Activated CD8-positive, alpha-beta T cell treated with anti-CD3 and anti-CD28 coated beads for 36 hours (primary cell): ENCODE results near the gene CKAP5. TPM values are rescaled to one million over a fixed set of nuclear protein-coding genes. Genes with fewer than 3 reads are reported as not detected.
A peak's percentile ranks its signal among the peaks of the same experiment; 100 is the strongest.

ENCODE experiments used
- ATAC-seq: fragments of 200-7000 bp; cut with Tn5 transposase; one replicate; pipeline ENCODE4 v1.10.0; 2021; ENCODE audit warnings: mild to moderate bottlenecking, moderate library complexity
- CTCF ChIA-PET: fragments of 350-600 bp; sonication (Branson Sonifier 250); formaldehyde crosslinking; loops from one replicate; lab custom pipeline; 2021; ENCODE audit warnings: antibody characterized with exemption; lab: Charles Lee
- POLR2A ChIA-PET: fragments of 350-600 bp; sonication (Branson Sonifier 250); formaldehyde crosslinking; loops from one replicate; lab custom pipeline; 2021; ENCODE audit warnings: antibody characterized with exemption; lab: Charles Lee
- DNase-seq: peaks from one replicate; pipeline ENCODE4 v3.0.0-alpha.2; 2020
- H3K27ac Mint-ChIP-seq: one replicate; pipeline ENCODE4 v1.8.0; 2021; ENCODE audit warnings: mild to moderate bottlenecking, mixed read lengths
- H3K27me3 Mint-ChIP-seq: one replicate; pipeline ENCODE4 v1.8.0; 2021; ENCODE audit warnings: mixed read lengths
- H3K36me3 Mint-ChIP-seq: one replicate; pipeline ENCODE4 v1.8.0; 2021; ENCODE audit warnings: low read depth, mixed read lengths
- H3K4me1 Mint-ChIP-seq: one replicate; pipeline ENCODE4 v1.8.0; 2021; ENCODE audit warnings: low read depth, mixed read lengths
- H3K4me3 Mint-ChIP-seq: one replicate; pipeline ENCODE4 v1.8.0; 2021; ENCODE audit warnings: mild to moderate bottlenecking, moderate library complexity, mixed read lengths
- H3K9me3 Mint-ChIP-seq: one replicate; pipeline ENCODE4 v1.8.0; 2021; ENCODE audit warnings: mixed read lengths
- intact Hi-C: fragments of 100-400 bp; cut with micrococcal nuclease; formaldehyde crosslinking; loops from one replicate; pipeline ENCODE4 v1.10.0; 2022
- total RNA-seq, 2 experiments: library from RNA; stranded (reverse); gene quantifications; one replicate each; pipeline ENCODE4 v1.2.3, GENCODE V29; 2021
- TF ChIP-seq, protein P1 (sequence below): fragments of 200-600 bp; IDR thresholded peaks from one replicate; pipeline ENCODE4 v1.8.0; 2022; ENCODE audit warnings: antibody characterized with exemption, mild to moderate bottlenecking

CKAP5 gene
- total RNA-seq, 2 experiments from 2014 or later, result 137 to 145 TPM

GRCh38 chr11:46701078-46701654 is 144.9 kb downstream of the CKAP5 start:
- ATAC-seq (no peak), DNase-seq (no peak)
- H3K4me1 Mint-ChIP-seq, result peaks cover 42% of the 10 kb centered on the region
- TF ChIP-seq, protein P1, sequence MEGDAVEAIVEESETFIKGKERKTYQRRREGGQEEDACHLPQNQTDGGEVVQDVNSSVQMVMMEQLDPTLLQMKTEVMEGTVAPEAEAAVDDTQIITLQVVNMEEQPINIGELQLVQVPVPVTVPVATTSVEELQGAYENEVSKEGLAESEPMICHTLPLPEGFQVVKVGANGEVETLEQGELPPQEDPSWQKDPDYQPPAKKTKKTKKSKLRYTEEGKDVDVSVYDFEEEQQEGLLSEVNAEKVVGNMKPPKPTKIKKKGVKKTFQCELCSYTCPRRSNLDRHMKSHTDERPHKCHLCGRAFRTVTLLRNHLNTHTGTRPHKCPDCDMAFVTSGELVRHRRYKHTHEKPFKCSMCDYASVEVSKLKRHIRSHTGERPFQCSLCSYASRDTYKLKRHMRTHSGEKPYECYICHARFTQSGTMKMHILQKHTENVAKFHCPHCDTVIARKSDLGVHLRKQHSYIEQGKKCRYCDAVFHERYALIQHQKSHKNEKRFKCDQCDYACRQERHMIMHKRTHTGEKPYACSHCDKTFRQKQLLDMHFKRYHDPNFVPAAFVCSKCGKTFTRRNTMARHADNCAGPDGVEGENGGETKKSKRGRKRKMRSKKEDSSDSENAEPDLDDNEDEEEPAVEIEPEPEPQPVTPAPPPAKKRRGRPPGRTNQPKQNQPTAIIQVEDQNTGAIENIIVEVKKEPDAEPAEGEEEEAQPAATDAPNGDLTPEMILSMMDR, result no peak
- no peaks in the 10 kb centered on the region for H3K27me3 Mint-ChIP-seq
- H3K27ac Mint-ChIP-seq, result peak overlapping the region; percentile 99
- CTCF ChIA-PET, result interaction anchor here (0.6 to 1.6 kb wide), 7 partner anchors 12 to 878 kb away, joined by 3 to 5 read pairs (median 3); no protein-coding TSS in a partner anchor
- peak overlapping the region; percentile 97 for H3K4me3 Mint-ChIP-seq
- POLR2A ChIA-PET, result interaction anchor here (0.6 to 2.2 kb wide), 10 partner anchors 8 to 141 kb away, joined by 3 to 15 read pairs (median 5); partner anchors contain the start of gene ATG13
- no peaks in the 10 kb centered on the region for H3K9me3 Mint-ChIP-seq
- peaks cover 32% of the 10 kb centered on the region for H3K36me3 Mint-ChIP-seq
- intact Hi-C loops, result no loop called here

GRCh38 chr11:46700241-46701077 is 145.6 kb downstream of the CKAP5 start, which contains the start of the genes ARHGAP1 and ZNF408:
TSS of gene ARHGAP1 (minus strand) at chr11:46700619. CDS start at chr11:46696107, 4,512 bp downstream.
TSS of gene ZNF408 (plus strand) at chr11:46701031. CDS start at chr11:46701048, 17 bp downstream.
- DNase-seq, result peak; percentile 100
- H3K9me3 Mint-ChIP-seq, result no peaks in the 10 kb centered on the region
- H3K4me3 Mint-ChIP-seq, result peak within 1 kb of the TSS; percentile 97
- POLR2A ChIA-PET, result interaction anchor here (0.5 to 2.2 kb wide), 13 partner anchors 8 to 142 kb away, joined by 3 to 15 read pairs (median 3); partner anchors contain the start of gene ATG13
- H3K4me1 Mint-ChIP-seq, result peaks cover 43% of the 10 kb centered on the region
- TF ChIP-seq, protein P1, result no peak
- H3K27ac Mint-ChIP-seq, result peak within 1 kb of the TSS; percentile 99
- ATAC-seq, result peak; percentile 98
- peaks cover 32% of the 10 kb centered on the region for H3K36me3 Mint-ChIP-seq
- intact Hi-C loops, result no loop called here
- CTCF ChIA-PET, result interaction anchor here (0.6 to 1.6 kb wide), 8 partner anchors 13 to 879 kb away, joined by 3 to 5 read pairs (median 3); no protein-coding TSS in a partner anchor
- H3K27me3 Mint-ChIP-seq, result no peaks in the 10 kb centered on the region

GRCh38 chr11:46698597-46698996 is 147.5 kb downstream of the CKAP5 start:
- ChIA-PET CTCF (no interaction called here), POLR2A (no interaction called here)
- peak overlapping the region; percentile 97 for H3K4me3 Mint-ChIP-seq
- peaks cover 47% of the 10 kb centered on the region for H3K4me1 Mint-ChIP-seq
- TF ChIP-seq, protein P1, result no peak
- intact Hi-C loops, result no loop called here
- H3K27ac Mint-ChIP-seq, result peak overlapping the region; percentile 75
- no peaks in the 10 kb centered on the region for H3K9me3 Mint-ChIP-seq
- H3K27me3 Mint-ChIP-seq, result no peaks in the 10 kb centered on the region
- H3K36me3 Mint-ChIP-seq, result peaks cover 26% of the 10 kb centered on the region
- ATAC-seq (no peak), DNase-seq (no peak)

- peaks cover 40% of the 10 kb centered on the region for H3K4me1 Mint-ChIP-seq
- ATAC-seq (no peak), DNase-seq (no peak)
- H3K27ac Mint-ChIP-seq, result peak overlapping the region; percentile 36
- intact Hi-C loops, result no loop called here
- TF ChIP-seq, protein P1, result no peak
- H3K27me3 Mint-ChIP-seq, result no peaks in the 10 kb centered on the region
- no peaks in the 10 kb centered on the region for H3K9me3 Mint-ChIP-seq
- peaks cover 19% of the 10 kb centered on the region for H3K36me3 Mint-ChIP-seq
- POLR2A ChIA-PET, result interaction anchor here (0.9 kb wide), 1 partner anchor 10 kb away, joined by 3 read pairs; no protein-coding TSS in a partner anchor
- no peak overlapping the region for H3K4me3 Mint-ChIP-seq
- CTCF ChIA-PET, result interaction anchor here (1.3 kb wide), 1 partner anchor 27 kb away, joined by 3 read pairs; no protein-coding TSS in a partner anchor
These were observed 148.4 kb downstream of the CKAP5 start for GRCh38 chr11:46697723-46698122.
